Cortex of kidney (tissue), 1 donor: ENCODE measurements around the gene CBY3.
"Not testable (repeated sequence)": the region's sequence is repeated elsewhere in the genome, so short reads cannot be mapped to it uniquely, and the experiment has no call there.

Source experiments
- DNase-seq: peaks from one replicate; lab custom pipeline; 2025; lab: John Stamatoyannopoulos, UW

Gene CBY3

GRCh38 chr5:179668391-179668790 lies 12.4 kb downstream of the CBY3 start:
- no peak for DNase-seq

- not testable (repeated sequence) for DNase-seq
Measured at GRCh38 chr5:179661647-179662046, 19.2 kb downstream of the CBY3 start.

- not testable (repeated sequence) for DNase-seq
Measured at GRCh38 chr5:179658179-179658856, 22.5 kb downstream of the CBY3 start.

GRCh38 chr5:179657302-179658178 lies 23.3 kb downstream of the CBY3 start:
- DNase-seq = not testable (repeated sequence)

- not testable (repeated sequence) for DNase-seq
Measured at GRCh38 chr5:179653135-179653534, 27.7 kb downstream of the CBY3 start.

- DNase-seq = not testable (repeated sequence)
Measured at GRCh38 chr5:179650245-179650644, 30.6 kb downstream of the CBY3 start.

GRCh38 chr5:179649166-179649703 lies 31.6 kb downstream of the CBY3 start:
- not testable (repeated sequence) for DNase-seq

GRCh38 chr5:179648410-179648809 lies 32.4 kb downstream of the CBY3 start:
- no peak for DNase-seq

GRCh38 chr5:179644766-179645165 lies 36.1 kb downstream of the CBY3 start:
- not testable (repeated sequence) for DNase-seq

- DNase-seq = not testable (repeated sequence)
Measured at GRCh38 chr5:179643141-179643920, 37.5 kb downstream of the CBY3 start.

- not testable (repeated sequence) for DNase-seq
Measured at GRCh38 chr5:179642626-179643025, 38.2 kb downstream of the CBY3 start.

GRCh38 chr5:179641745-179642144 lies 39.1 kb downstream of the CBY3 start:
- DNase-seq = not testable (repeated sequence)

GRCh38 chr5:179639296-179639695 lies 41.5 kb downstream of the CBY3 start:
- not testable (repeated sequence) for DNase-seq

- not testable (repeated sequence) for DNase-seq
Measured at GRCh38 chr5:179634370-179635172, 46.3 kb downstream of the CBY3 start.

- not testable (repeated sequence) for DNase-seq
Measured at GRCh38 chr5:179633501-179634369, 47.1 kb downstream of the CBY3 start.
